Neural cell (in vitro differentiated cells): ENCODE results near the gene TBC1D5. TPM values are rescaled to one million over a fixed set of nuclear protein-coding genes. Genes with fewer than 3 reads are reported as not detected.
"Not testable (repeated sequence)": the region's sequence is repeated elsewhere in the genome, so short reads cannot be mapped to it uniquely, and the experiment has no call there.

ENCODE experiments used
- H2AFZ ChIP-seq: fragments of 200-600, 300-800 bp; sonication (generic), shearing (Covaris generic); 2 replicates; pipeline ENCODE4 v1.6.0; 2014; ENCODE audit warnings: low read depth, mild to moderate bottlenecking, antibody characterized with exemption, low read length, moderate library complexity
- H3F3A ChIP-seq: fragments of 200-600 bp; shearing (Covaris generic); 2 replicates; pipeline ENCODE4 v1.6.1; 2016; ENCODE audit warnings: mild to moderate bottlenecking, moderate library complexity, mixed read lengths, antibody characterized with exemption, low read length; ENCODE audit not compliant: insufficient read depth, poor library complexity, severe bottlenecking
- H3K27ac ChIP-seq: fragments of 200-600, 300-800 bp; sonication (generic), shearing (Covaris generic); 2 replicates; pipeline ENCODE4 v1.5.1; 2014; ENCODE audit warnings: mild to moderate bottlenecking, low read length, moderate library complexity
- H3K27me3 ChIP-seq: fragments of 300-800, 200-600 bp; sonication (generic), shearing (Covaris generic); 2 replicates; pipeline ENCODE4 v1.6.0; 2014; ENCODE audit warnings: mild to moderate bottlenecking, low read depth, low read length, moderate library complexity; ENCODE audit not compliant: insufficient read depth
- H3K36me3 ChIP-seq: fragments of 300-800, 200-600 bp; sonication (generic), shearing (Covaris generic); 2 replicates; pipeline ENCODE4 v1.5.1; 2014; ENCODE audit warnings: mild to moderate bottlenecking, antibody characterized with exemption, low read length, moderate library complexity; ENCODE audit not compliant: insufficient read depth
- H3K4me2 ChIP-seq: fragments of 300-800, 200-600 bp; sonication (generic), shearing (Covaris generic); 2 replicates; pipeline ENCODE4 v1.6.0; 2014; ENCODE audit warnings: mild to moderate bottlenecking, low read length
- H3K4me3 ChIP-seq: fragments of 300-800, 200-600 bp; sonication (generic), shearing (Covaris generic); 2 replicates; pipeline ENCODE4 v1.5.1; 2014; ENCODE audit warnings: mild to moderate bottlenecking, low read length, moderate library complexity
- H3K79me2 ChIP-seq: fragments of 200-600 bp; shearing (Covaris generic); replicated peaks from 2 replicates; pipeline ENCODE4 v1.6.0; 2014; ENCODE audit warnings: mild to moderate bottlenecking, low read length, moderate library complexity; ENCODE audit not compliant: insufficient read depth
- H3K9ac ChIP-seq: fragments of 300-800, 200-600 bp; sonication (generic), shearing (Covaris generic); 2 replicates; pipeline ENCODE4 v1.6.1; 2016; ENCODE audit warnings: mild to moderate bottlenecking, low read length, mixed read lengths
- H3K9me2 ChIP-seq: fragments of 200-600 bp; shearing (Covaris generic); 2 replicates; pipeline ENCODE4 v1.6.1; 2016; ENCODE audit warnings: mild to moderate bottlenecking, low read length, mixed read lengths; ENCODE audit not compliant: insufficient read depth
- H3K9me3 ChIP-seq: fragments of 200-600, 300-800 bp; sonication (generic), shearing (Covaris generic); 2 replicates; pipeline ENCODE4 v1.6.1; 2016; ENCODE audit warnings: mild to moderate bottlenecking, mixed run types, low read length, moderate library complexity, mixed read lengths
- H4K20me1 ChIP-seq: fragments of 200-600 bp; shearing (Covaris generic); 2 replicates; pipeline ENCODE4 v1.6.1; 2016; ENCODE audit warnings: mild to moderate bottlenecking, mixed run types; ENCODE audit not compliant: insufficient read depth
- EP300 ChIP-seq: fragments of 450-650 bp; conservative IDR thresholded peaks from 2 replicates; pipeline ENCODE4 v1.6.1; 2014; ENCODE audit warnings: antibody characterized with exemption, mild to moderate bottlenecking, moderate library complexity; ENCODE audit not compliant: poor library complexity, severe bottlenecking
- EZH2 ChIP-seq: fragments of 200-600, 300-800 bp; shearing (Covaris generic), sonication (generic); IDR thresholded peaks from 2 replicates; pipeline ENCODE4 v1.6.1; 2014; ENCODE audit warnings: antibody characterized with exemption, low read length, borderline replicate concordance, mild to moderate bottlenecking; ENCODE audit not compliant: insufficient read depth, poor library complexity, severe bottlenecking
- MXI1 ChIP-seq: fragments of 450-650 bp; conservative IDR thresholded peaks from 2 replicates; pipeline ENCODE4 v1.6.1; 2014; ENCODE audit warnings: antibody characterized with exemption, mild to moderate bottlenecking; ENCODE audit not compliant: poor library complexity, severe bottlenecking
- POLR2AphosphoS5 ChIP-seq: IDR thresholded peaks from 2 replicates; pipeline ENCODE4 v1.6.1; 2012
- RAD21 ChIP-seq: fragments of 450-650 bp; conservative IDR thresholded peaks from 2 replicates; pipeline ENCODE4 v1.6.1; 2014; ENCODE audit warnings: antibody characterized with exemption, mild to moderate bottlenecking, moderate library complexity
- SMC3 ChIP-seq: fragments of 450-650 bp; conservative IDR thresholded peaks from 2 replicates; pipeline ENCODE4 v1.6.1; 2014; ENCODE audit warnings: antibody characterized with exemption, mild to moderate bottlenecking, moderate library complexity; ENCODE audit not compliant: poor library complexity
- TAF1 ChIP-seq: IDR thresholded peaks from 2 replicates; pipeline ENCODE4 v1.6.1; 2012; ENCODE audit warnings: low read depth
- polyA plus RNA-seq: library from polyadenylated mRNA; depleted of rRNA; stranded (reverse); fragments of >200 nt; gene quantifications from 2 replicates; pipeline ENCODE4 v1.2.3, GENCODE V29; 2014
- TF ChIP-seq, protein P1 (sequence below): IDR thresholded peaks from 2 replicates; pipeline ENCODE4 v1.6.1; 2012; ENCODE audit warnings: borderline replicate concordance
- TF ChIP-seq, protein P2 (sequence below): fragments of 450-650 bp; IDR thresholded peaks from 2 replicates; pipeline ENCODE4 v1.5.1; 2014; ENCODE audit warnings: antibody characterized with exemption, mild to moderate bottlenecking, moderate library complexity; ENCODE audit not compliant: poor library complexity, severe bottlenecking

Gene TBC1D5
- polyA plus RNA-seq, 1 donor from 2014 or later: 28.3 TPM

DNA sequence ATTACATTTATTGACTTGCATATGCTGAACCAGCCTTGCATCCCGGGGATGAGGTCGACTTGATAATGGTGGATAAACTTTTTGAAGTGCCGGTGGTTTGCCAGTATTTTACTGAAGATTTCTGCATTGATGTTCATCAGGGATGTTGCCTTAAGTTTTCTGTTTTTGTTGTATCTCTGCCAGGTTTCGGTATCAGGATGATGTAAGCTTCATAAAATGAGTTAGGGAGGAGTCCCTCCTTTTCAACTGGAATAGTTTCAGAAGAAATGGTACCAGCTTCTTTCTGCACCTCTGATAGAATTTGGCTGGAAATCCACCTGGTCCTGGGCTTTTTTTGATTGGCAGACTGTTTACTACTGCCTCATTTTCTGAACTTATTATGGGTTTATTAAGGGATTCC lies 250.8 kb downstream of the TBC1D5 start:
- no peak overlapping the region for H2AFZ ChIP-seq
- H3K4me2 ChIP-seq: no peak overlapping the region
- no peaks in the 10 kb centered on the region for H3K36me3 ChIP-seq
- H3K9me2 ChIP-seq: no peaks in the 10 kb centered on the region
- H3K79me2 ChIP-seq: no peaks in the 10 kb centered on the region
- H3K27me3 ChIP-seq: no peaks in the 10 kb centered on the region
- H3K4me3 ChIP-seq: no peak overlapping the region
- H3F3A ChIP-seq: no peaks in the 10 kb centered on the region
- H3K27ac ChIP-seq: no peak overlapping the region
- no peaks in the 10 kb centered on the region for H4K20me1 ChIP-seq
- TF ChIP-seq EZH2 (no peak), SMC3 (no peak), TAF1 (no peak), RAD21 (no peak), MXI1 (no peak), POLR2AphosphoS5 (no peak), EP300 (no peak)
- TF ChIP-seq, protein P1, sequence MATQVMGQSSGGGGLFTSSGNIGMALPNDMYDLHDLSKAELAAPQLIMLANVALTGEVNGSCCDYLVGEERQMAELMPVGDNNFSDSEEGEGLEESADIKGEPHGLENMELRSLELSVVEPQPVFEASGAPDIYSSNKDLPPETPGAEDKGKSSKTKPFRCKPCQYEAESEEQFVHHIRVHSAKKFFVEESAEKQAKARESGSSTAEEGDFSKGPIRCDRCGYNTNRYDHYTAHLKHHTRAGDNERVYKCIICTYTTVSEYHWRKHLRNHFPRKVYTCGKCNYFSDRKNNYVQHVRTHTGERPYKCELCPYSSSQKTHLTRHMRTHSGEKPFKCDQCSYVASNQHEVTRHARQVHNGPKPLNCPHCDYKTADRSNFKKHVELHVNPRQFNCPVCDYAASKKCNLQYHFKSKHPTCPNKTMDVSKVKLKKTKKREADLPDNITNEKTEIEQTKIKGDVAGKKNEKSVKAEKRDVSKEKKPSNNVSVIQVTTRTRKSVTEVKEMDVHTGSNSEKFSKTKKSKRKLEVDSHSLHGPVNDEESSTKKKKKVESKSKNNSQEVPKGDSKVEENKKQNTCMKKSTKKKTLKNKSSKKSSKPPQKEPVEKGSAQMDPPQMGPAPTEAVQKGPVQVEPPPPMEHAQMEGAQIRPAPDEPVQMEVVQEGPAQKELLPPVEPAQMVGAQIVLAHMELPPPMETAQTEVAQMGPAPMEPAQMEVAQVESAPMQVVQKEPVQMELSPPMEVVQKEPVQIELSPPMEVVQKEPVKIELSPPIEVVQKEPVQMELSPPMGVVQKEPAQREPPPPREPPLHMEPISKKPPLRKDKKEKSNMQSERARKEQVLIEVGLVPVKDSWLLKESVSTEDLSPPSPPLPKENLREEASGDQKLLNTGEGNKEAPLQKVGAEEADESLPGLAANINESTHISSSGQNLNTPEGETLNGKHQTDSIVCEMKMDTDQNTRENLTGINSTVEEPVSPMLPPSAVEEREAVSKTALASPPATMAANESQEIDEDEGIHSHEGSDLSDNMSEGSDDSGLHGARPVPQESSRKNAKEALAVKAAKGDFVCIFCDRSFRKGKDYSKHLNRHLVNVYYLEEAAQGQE: no peak
- TF ChIP-seq, protein P2, sequence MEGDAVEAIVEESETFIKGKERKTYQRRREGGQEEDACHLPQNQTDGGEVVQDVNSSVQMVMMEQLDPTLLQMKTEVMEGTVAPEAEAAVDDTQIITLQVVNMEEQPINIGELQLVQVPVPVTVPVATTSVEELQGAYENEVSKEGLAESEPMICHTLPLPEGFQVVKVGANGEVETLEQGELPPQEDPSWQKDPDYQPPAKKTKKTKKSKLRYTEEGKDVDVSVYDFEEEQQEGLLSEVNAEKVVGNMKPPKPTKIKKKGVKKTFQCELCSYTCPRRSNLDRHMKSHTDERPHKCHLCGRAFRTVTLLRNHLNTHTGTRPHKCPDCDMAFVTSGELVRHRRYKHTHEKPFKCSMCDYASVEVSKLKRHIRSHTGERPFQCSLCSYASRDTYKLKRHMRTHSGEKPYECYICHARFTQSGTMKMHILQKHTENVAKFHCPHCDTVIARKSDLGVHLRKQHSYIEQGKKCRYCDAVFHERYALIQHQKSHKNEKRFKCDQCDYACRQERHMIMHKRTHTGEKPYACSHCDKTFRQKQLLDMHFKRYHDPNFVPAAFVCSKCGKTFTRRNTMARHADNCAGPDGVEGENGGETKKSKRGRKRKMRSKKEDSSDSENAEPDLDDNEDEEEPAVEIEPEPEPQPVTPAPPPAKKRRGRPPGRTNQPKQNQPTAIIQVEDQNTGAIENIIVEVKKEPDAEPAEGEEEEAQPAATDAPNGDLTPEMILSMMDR: no peak
- H3K9ac ChIP-seq: no peak overlapping the region
- peaks cover 15% of the 10 kb centered on the region for H3K9me3 ChIP-seq

DNA sequence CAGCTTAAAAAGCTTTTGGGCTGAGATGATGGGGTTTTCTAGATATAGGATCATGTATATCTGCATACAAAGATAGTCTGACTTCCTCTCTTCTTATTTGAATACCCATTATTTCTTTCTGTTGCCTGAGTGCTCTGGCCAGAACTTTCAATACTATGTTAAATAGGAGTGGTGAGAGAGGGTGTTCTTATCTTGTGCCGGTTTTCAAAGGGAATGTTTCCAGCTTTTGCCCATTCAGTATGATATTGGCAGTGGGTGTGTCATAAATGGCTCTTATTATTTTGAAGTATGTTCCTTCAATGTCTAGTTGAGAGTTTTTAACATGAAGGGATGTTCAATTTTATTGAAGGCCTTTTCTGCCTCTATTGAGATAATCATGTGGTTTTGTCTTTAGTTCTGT lies 251.2 kb downstream of the TBC1D5 start:
- H3K9me3 ChIP-seq: peaks cover 15% of the 10 kb centered on the region
- H2AFZ ChIP-seq, H3K4me2 ChIP-seq, H3F3A ChIP-seq, H3K36me3 ChIP-seq, H3K9me2 ChIP-seq, H3K79me2 ChIP-seq, H3K9ac ChIP-seq, H3K27ac ChIP-seq, H4K20me1 ChIP-seq, H3K27me3 ChIP-seq, H3K4me3 ChIP-seq: not testable (repeated sequence)

DNA sequence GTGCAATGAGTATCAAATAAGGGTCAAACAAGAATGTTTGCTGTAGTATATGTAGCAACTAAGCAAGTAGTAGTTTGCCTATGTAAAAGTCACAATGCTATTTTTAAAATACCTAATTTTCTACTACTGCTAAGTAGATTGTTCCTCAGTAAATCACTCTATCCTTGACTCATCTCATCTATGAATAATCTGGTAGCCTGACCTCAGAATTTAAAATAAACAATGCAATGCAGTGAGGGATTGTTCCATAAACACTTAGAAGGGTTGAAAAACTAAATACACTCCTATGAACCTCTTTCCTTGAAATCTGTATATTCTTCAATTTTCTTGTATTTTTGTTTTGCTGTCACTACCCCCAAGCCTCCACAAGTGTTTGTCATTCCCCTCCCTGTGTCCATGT lies 253.3 kb downstream of the TBC1D5 start:
- no peak overlapping the region for H3K4me3 ChIP-seq
- no peak overlapping the region for H3K4me2 ChIP-seq
- no peak overlapping the region for H3K27ac ChIP-seq
- TF ChIP-seq, protein P1: no peak
- no peak for TF ChIP-seq EZH2
- no peak for TF ChIP-seq POLR2AphosphoS5
- TF ChIP-seq MXI1: no peak
- TF ChIP-seq SMC3: no peak
- no peak for TF ChIP-seq RAD21
- no peak for TF ChIP-seq EP300
- TF ChIP-seq, protein P2: no peak
- TF ChIP-seq TAF1: no peak
- no peaks in the 10 kb centered on the region for H4K20me1 ChIP-seq
- peaks cover 15% of the 10 kb centered on the region for H3K9me3 ChIP-seq
- H2AFZ ChIP-seq: no peak overlapping the region
- H3K9ac ChIP-seq: no peak overlapping the region
- H3K36me3 ChIP-seq: no peaks in the 10 kb centered on the region
- no peaks in the 10 kb centered on the region for H3K79me2 ChIP-seq
- H3F3A ChIP-seq: no peaks in the 10 kb centered on the region
- H3K27me3 ChIP-seq: no peaks in the 10 kb centered on the region
- no peaks in the 10 kb centered on the region for H3K9me2 ChIP-seq
